Hepatocyte (in vitro differentiated cells): ENCODE measurements around the gene ZIC1.

Experiments used
- CTCF ChIP-seq: fragments of 200-600 bp; sonication (generic); IDR thresholded peaks from 2 replicates; pipeline ENCODE4 v1.5.1; 2016; ENCODE audit warnings: antibody characterized with exemption, mild to moderate bottlenecking; ENCODE audit not compliant: poor library complexity
- EZH2 ChIP-seq: fragments of 200-600 bp; sonication (generic); IDR thresholded peaks from 2 replicates; pipeline ENCODE4 v1.6.1; 2016; ENCODE audit warnings: antibody characterized with exemption, mild to moderate bottlenecking, borderline replicate concordance
- EZH2phosphoT487 ChIP-seq: fragments of 200-600 bp; sonication (generic); IDR thresholded peaks from one replicate; pipeline ENCODE4 v1.6.1; 2018; ENCODE audit warnings: antibody characterized with exemption, mild to moderate bottlenecking, low read depth, moderate library complexity; ENCODE audit not compliant: unreplicated experiment, severe bottlenecking

GRCh38 chr3:147387291-147387884 lies 21.8 kb upstream of the ZIC1 start:
- TF ChIP-seq CTCF (no peak), EZH2phosphoT487 (no peak), EZH2 (no peak)
